IPS-NIHi7 (cell line): Measurements from ENCODE around the gene RPN1.

Experiments
- DNase-seq: peaks from one replicate; pipeline ENCODE4 v3.0.0; 2012; ENCODE audit warnings: mixed read lengths; ENCODE audit errors: extremely low spot score

Gene RPN1

DNA sequence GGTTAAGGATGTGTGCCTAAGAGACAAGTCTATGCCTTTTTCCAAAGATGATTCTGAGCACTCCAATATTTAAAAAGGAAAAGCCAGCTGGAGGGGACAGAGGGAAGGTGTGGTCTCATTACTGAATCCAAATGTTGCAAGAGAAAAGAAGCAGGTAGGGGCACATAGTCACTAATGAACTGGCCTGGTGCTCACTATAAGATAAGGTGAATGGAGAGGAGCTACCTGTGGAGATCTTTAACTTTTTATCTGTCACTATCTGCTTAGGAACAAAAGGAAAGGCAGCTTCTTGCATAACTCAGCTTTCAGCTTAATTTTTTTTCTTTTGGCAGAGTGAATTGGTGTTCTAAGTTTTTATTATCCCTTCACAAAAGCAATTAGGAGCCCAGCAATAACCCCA, 69.1 kb downstream of the RPN1 start:
- DNase-seq: no peak

DNA sequence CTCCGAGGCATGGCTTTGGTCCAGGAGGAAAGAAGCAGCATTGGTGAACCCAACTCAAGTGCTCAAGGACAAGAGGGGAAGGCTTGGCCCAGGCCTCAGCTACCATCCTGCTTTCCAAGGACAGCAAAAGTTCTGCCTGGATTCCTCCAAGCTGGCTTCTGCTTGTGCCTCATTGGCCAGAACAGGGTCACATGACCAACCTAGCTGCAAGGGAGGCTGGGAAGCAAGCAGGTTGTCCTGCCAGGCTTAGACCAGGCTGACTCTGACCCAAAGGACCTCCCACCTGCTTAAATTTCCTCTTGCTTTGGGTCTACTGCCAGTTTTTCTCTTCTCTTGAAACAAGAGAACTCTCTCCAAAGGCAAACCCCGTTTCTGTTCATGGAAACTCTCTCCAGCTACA, 70.7 kb downstream of the RPN1 start:
- DNase-seq: no peak

DNA sequence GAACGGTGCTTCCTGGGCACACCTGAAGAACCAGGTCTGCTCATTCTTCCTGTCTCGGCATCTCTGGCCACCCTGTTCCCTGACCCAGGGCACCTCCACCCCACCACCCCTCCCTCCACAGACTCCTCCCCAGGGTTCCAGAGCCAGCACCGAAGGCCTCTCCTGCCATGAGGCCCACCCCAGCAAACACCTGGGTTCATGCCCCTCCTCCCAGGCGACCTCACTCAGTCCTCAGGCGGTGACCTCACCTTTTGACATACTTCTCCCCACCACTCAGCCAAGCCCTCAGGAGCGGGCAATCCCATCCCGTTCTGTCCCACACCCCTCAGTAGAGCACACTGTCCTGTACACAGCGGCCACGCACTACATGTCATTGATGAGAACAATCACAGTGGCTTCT, 72.3 kb downstream of the RPN1 start:
- no peak for DNase-seq

DNA sequence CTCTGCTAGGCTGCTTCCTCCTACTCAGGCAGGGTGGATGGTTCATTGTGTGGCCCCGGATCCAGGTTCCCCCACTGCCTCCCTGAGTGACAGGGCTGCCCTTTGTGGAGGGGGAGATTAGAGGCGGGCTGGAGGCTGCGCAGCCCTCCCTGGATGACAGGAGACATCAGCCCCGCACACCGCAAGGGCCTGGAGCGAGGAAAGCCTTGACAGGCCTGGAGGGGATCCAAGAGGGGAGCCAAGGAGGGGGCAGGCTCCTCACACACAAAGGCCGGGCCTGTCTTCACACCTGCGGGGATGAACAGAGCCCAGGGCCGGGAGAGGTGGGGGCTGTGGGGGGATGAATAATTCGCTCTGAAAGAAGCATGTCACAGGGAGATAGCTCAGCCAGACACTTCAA, 72.9 kb downstream of the RPN1 start:
- DNase-seq: peak; percentile 35

DNA sequence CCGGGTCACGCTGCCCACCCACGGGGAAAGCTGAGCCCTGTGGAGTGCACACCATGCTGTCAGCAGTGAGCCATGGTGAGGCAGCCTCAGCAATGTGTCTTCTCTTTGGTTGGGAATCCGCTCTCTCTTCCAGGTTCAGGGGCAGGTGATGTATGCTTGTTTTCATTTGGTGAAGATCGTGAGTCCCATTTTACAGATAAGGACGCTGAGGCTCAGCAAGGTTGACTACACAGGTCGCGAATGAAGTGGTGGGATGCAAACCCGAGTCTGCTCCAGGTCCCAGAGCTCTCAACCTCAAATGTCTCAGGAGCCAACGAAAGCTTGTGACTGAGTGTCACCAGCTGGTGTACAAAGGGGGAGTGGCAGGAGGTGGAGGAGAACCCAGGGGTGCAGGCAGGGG, 74.3 kb downstream of the RPN1 start:
- no peak for DNase-seq

DNA sequence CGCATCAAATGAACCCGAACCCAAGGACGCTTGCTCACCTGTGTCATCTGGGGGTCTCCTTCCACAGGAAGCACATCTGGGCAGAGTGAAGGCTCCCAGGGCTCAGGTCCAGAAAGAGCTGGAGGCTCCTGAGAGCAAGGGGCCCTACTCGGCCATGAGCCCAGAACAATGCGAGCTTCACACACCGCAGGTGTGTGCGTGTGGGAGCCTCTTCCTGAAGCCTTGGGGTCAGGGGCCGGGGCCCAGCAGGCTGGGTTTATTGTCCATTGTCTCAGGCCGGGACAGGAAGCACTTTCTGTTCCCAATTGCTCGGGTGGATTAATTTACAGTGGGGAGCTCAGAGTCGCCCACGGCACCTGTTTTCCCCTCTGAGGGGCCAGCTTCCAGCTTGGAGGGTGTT, 74.8 kb downstream of the RPN1 start:
- DNase-seq: no peak

DNA sequence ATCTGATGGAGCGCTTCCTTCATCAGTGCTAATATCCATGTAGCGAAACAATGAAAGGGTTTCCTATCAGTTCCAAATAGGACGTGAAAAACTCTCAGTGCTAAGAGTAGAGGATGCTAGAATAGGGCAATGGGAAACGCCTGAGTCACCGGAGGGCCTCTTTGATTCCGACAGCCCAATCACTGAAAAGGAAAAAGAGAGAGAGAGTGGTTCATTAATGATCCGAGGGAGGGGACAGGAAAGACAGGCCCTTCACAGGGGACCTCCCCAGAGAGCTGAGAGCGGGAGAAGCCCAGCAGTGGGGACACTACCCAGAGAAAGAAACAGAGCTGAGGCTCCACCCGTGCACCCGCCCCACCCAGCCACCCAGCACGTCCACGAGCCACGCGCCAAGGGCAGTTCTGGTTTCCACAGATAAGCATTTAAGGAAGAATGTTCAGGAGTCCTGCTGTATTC, 76.9 kb downstream of the RPN1 start:
- DNase-seq: no peak

DNA sequence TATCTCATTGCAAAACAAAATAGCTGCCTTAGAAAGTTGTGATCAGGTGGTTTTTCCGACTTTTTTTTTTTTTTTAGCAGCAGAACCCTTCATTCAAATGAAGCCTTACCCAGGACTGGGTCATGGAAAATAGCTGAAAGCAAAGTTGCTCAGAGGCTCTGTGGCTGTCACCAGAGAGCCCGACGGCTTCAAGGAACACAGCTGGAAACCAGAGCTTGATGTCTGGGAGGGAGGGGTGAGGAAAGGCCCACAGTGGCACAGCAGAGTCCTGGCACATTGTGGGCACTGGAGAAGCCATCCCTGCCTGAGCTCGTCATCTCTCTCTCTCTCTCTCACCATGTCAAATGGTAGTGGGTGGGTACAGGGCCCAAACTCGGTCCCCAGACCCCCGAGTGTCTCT, 77.5 kb downstream of the RPN1 start:
- no peak for DNase-seq

DNA sequence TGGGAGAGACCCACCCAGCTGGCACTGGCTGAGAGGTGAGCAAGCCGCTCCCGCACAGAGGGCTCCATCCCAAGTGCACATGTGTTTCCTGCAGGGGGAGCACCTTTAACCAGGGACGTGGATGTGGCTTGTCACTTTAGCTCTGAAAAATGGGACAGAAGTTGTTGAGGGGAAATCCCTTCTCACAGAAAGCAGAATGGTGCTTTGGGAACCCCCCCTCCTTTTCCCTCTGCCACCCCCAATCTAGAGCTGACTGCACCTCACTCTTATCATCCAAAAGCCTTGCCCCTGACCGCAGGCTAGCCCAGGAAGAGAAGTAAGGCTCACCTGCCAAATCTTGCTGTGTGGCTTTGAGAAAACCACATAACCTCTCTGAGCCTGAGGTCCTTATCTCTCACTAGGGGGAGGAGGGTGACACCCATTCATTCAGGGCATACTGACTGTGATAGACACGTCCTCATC, 77.9 kb downstream of the RPN1 start:
- peak; percentile 81 for DNase-seq

DNA sequence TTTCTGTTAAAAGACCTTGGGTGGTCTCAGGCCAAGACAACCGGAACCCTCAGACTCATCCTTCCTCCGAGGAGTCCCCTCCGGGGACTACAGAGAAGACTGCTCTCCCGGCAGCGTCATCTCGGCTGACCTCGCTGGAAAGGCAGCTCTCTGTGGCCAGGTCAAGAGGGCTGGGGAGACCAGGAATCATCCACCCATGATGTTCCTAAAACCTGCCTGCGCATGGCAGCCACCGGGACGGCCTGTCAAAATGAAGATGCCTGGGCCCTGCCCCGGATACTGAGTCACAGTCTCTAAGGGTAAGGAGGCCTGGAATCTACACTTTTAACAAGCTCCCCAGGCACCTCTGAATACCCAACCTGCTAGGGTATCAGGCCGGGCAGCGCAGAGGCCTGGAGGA, 78.6 kb downstream of the RPN1 start:
- no peak for DNase-seq
